ENCODE data around the gene GALNT17. TPM values are rescaled to one million over a fixed set of nuclear protein-coding genes. Genes with fewer than 3 reads are reported as not detected.

GALNT17 gene
- total RNA-seq, 1 experiment from 2014 or later = not detected

GRCh38 chr7:71601851-71602250 is 469.9 kb downstream of the GALNT17 start:
- H3K9me3 ChIP-seq (ENCODE audit: control insufficient read depth, insufficient read depth, low read depth, low read length) = no peaks in the 10 kb centered on the region
- ATAC-seq (no peak), DNase-seq (ENCODE audit: low read depth, low spot score) (no peak)
- no peak overlapping the region for H3K27ac ChIP-seq (ENCODE audit: low read length)
- no TSS peak for BruUV-seq (replicated peaks)
- H3K4me3 ChIP-seq (ENCODE audit: low read depth in 2 of 2, low read length in 2 of 2) = no peak overlapping the region
- no peaks in the 10 kb centered on the region for H3K27me3 ChIP-seq (ENCODE audit: control insufficient read depth, insufficient read depth, low read length)
- no peaks in the 10 kb centered on the region for H3K36me3 ChIP-seq (ENCODE audit: control insufficient read depth, insufficient read depth, low read length)
- TF ChIP-seq POLR2AphosphoS5 (IDR thresholded peaks at IDR 0.05; ENCODE audit: low read depth, low read length) (no peak), CTCF (IDR thresholded peaks at IDR 0.05) (no peak), TCF7L2 (IDR thresholded peaks at IDR 0.05; ENCODE audit: low read depth, low read length) (no peak), REST (IDR thresholded peaks at IDR 0.05; ENCODE audit: insufficient read depth in 1 of 2, low read depth in 2 of 2, low read length in 1 of 2) (no peak), SIN3A (IDR thresholded peaks at IDR 0.05; ENCODE audit: borderline replicate concordance, insufficient read depth, low read depth, low read length) (no peak)
- ChIA-PET CTCF (no interaction called here), POLR2A (no interaction called here)
- intact Hi-C loops (cut with micrococcal nuclease; ENCODE audit: unreplicated experiment) (no loop called here), in situ Hi-C loops (cut with HindIII; ENCODE audit: low pct_unique_long_range_greater_than_20kb, low sequenced_read_pairs) (no loop called here)
- H3K4me1 ChIP-seq (ENCODE audit: control insufficient read depth, insufficient read depth, low read length) = no peaks in the 10 kb centered on the region

- ChIA-PET CTCF (no interaction called here), POLR2A (no interaction called here)
- H3K9me3 ChIP-seq (ENCODE audit: control insufficient read depth, insufficient read depth, low read depth, low read length) = no peaks in the 10 kb centered on the region
- TF ChIP-seq TCF7L2 (IDR thresholded peaks at IDR 0.05; ENCODE audit: low read depth, low read length) (no peak), POLR2AphosphoS5 (IDR thresholded peaks at IDR 0.05; ENCODE audit: low read depth, low read length) (no peak), CTCF (IDR thresholded peaks at IDR 0.05) (no peak), SIN3A (IDR thresholded peaks at IDR 0.05; ENCODE audit: borderline replicate concordance, insufficient read depth, low read depth, low read length) (no peak), REST (IDR thresholded peaks at IDR 0.05; ENCODE audit: insufficient read depth in 1 of 2, low read depth in 2 of 2, low read length in 1 of 2) (no peak)
- no peaks in the 10 kb centered on the region for H3K4me1 ChIP-seq (ENCODE audit: control insufficient read depth, insufficient read depth, low read length)
- H3K27me3 ChIP-seq (ENCODE audit: control insufficient read depth, insufficient read depth, low read length) = no peaks in the 10 kb centered on the region
- no peak overlapping the region for H3K27ac ChIP-seq (ENCODE audit: low read length)
- H3K4me3 ChIP-seq (ENCODE audit: low read depth in 2 of 2, low read length in 2 of 2) = no peak overlapping the region
- peak; percentile 50 for DNase-seq (ENCODE audit: low read depth, low spot score)
- 0 out of 2 replicates have a peak, but pooled peaks have one; percentile 26 for ATAC-seq
- in situ Hi-C loops (cut with HindIII; ENCODE audit: low pct_unique_long_range_greater_than_20kb, low sequenced_read_pairs) = no loop called here
- no peaks in the 10 kb centered on the region for H3K36me3 ChIP-seq (ENCODE audit: control insufficient read depth, insufficient read depth, low read length)
- intact Hi-C loops (cut with micrococcal nuclease; ENCODE audit: unreplicated experiment) = no loop called here
- BruUV-seq (replicated peaks) = no TSS peak
Measured at GRCh38 chr7:71604818-71605414, 473.0 kb downstream of the GALNT17 start.
